SIG-M5 (cell line): ENCODE data around the gene APBA2.

Experiments
- DNase-seq: peaks from one replicate; lab custom pipeline; 2025; lab: John Stamatoyannopoulos, UW

The APBA2 gene

DNA sequence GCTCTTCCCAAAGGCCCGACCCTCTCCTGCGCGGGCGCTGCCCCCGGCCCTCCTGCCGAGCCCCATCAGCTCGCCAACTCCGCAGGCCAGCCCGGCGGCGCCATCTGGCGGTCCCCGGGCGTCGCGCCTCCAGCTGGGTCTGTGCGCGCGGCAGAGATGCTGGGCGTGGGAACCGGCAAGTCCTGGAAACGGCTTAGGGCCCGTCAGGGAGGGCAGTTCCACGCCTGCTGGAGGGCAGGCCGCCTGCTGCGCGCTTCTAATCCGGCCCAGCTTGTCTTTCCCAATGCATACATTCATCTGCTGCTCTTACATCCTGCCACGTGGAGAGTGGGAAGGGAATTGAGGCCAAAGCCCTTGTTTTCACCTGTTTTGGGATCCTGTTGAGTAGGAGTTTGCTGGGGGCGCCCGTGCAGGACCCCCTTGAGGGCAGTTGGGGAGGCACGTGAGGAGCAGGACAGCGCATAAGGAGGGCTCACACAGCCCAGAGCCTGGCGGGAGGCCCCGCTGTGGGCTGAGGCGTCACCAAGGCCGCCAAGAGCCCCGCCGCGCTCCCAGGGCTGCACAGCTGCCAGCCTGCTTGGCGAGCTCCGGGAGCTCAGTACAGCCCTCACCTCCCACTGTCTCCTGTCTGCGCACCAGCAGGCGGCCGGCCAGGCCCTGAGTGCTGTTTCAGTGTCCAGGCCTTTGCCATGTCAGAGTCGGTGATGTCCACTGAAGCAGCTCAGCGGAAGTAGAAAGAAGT lies 218.2 kb downstream of the APBA2 start:
- DNase-seq = no peak

DNA sequence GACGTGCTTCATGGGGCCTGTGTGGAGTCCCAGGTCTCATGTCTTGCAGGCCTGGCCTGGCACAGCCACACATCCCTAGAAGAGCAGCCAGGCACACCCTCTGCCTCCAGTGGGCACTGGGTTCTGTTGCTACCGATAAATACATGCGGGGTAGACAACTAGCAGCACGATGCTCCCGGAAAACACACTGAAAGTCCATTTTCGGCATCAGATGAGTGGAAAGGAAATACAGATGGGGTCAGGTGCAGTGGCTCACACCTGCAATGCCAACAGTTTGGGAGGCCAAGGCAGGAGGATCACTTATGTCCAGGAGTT lies 218.7 kb downstream of the APBA2 start:
- no peak for DNase-seq

DNA sequence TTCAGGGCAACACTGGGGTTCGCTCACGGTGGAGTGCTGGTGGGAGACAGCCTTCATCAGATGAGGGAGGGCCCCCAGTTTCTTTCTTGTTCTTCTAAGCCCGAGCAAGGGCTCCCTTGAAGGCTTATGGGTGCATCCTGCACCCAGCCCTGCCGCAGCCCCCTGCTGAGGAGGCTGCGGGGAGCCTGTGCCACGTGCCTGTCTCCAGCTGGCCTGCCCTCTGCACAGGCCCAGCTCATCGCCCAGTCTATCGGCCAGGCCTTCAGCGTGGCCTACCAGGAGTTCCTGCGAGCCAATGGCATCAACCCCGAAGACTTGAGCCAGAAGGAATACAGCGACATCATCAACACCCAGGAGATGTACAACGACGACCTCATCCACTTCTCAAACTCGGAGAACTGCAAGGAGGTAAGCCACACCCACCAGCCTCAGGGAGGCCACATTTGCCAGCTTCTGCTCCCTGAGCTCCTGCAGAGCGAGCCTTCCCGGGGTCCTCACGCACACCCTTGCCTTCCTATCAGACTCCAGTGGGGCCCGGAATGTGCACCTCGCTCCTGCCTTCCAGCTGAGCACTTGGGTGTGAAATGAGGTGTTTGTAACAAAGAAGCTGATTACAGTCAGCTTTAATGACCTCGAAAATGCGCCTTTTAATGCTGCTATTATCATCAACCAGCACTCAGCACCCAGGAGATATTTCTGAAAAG lies 219.5 kb downstream of the APBA2 start:
- no peak for DNase-seq

DNA sequence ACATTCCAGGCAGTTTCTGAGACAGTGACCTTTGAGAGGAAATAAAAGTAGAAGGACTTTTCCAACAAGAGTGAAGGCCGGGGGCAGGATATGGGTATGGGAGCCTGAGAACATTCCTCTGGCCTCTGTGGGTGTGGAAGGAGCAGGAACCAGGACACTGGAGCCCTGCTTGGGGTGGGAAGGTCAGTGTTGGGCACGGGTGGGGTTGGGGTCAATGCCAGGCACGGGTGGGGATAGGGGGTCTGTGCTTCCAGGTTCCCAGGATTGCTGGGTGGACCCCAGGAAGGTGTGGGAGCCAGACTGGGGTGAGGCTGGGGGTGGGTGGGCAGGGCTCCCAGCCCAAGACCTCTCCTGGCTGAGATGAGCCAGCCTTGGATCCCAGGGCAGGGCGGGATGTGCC lies 220.3 kb downstream of the APBA2 start:
- DNase-seq = no peak

DNA sequence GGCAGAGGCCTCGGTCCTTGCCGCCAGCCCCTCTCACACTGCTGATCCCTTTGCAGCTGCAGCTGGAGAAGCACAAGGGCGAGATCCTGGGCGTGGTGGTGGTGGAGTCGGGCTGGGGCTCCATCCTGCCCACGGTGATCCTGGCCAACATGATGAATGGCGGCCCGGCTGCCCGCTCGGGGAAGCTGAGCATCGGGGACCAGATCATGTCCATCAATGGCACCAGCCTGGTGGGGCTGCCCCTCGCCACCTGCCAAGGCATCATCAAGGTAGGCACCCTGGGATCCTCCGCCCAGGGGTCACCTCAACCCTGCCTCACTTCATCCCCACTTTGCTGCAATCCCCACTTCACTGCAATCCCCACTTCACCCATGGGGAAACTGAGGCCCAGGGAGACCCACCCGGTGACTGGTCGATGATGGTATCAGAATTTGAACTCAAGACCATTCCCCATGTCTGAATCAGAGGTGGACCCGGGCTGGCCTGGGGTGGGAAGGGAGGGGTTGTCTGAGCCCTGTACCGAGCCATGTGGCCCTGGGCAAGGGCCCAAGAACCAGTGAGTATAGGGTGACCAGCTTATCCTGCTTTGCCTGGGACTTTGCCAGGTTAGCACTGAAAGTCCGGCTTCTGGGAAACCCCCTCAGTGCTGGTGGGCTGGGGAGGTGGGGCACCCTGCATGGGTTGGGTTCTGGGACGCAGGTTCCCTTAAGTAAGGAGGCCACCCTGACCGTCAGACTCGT lies 220.9 kb downstream of the APBA2 start:
- DNase-seq = no peak

DNA sequence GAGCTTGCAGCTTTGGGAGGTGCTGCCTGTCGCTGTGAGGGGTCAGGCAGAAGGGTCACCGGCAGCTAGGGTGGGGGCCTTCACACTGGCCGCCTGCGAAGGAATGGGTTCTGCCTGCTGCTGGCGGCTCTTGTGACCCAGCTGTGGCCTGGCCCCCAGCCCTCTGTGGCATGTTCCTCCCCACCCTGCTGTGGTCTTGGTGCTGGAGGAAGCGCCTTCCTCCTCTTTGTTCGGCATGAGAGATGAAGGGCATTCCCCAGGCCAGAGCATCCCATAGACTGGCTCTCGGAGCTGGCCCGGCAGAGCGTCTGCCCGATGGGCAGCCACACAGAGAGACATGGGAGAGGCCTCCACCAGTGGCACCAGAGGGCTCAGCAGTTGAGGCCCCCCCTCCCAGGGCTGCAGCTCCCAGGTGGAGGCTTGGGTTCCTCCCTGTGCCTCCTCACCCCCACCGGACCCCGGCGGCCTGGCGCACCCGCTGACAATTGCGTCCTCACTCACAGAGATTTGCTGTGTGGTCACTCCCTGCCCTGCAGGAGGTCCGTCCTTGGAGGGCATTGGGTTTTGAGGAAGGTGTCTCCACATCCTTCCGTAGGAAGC lies 221.6 kb downstream of the APBA2 start:
- DNase-seq = no peak

DNA sequence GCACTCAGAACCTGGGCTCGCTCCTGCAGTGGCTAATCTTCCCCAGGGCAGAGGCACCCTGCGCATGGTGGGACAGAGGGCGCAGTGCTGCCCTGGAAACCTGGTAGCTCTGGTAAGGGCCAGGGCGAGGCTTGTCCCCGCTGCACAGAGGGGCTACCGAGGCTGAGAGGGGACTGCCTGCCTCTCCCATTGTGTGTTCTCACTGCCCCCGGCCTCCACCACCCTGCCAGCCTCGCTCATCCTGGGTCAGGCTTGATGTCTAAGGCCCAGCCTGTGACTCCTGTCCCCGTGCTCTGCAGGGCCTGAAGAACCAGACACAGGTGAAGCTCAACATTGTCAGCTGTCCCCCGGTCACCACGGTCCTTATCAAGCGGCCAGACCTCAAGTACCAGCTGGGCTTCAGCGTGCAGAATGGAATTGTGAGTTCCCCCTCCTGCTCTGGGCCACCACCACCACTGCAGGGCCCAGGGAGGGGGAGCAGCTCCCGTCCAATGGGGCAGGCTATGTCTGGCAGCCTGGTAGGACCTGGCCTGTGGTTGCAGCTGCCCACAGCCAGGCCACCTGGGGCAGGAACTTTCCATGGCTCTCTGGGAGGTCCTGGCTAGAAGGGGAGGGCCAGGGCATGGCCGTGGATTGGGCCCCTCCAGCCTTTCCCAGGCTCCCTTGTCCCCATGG lies 222.3 kb downstream of the APBA2 start:
- no peak for DNase-seq

DNA sequence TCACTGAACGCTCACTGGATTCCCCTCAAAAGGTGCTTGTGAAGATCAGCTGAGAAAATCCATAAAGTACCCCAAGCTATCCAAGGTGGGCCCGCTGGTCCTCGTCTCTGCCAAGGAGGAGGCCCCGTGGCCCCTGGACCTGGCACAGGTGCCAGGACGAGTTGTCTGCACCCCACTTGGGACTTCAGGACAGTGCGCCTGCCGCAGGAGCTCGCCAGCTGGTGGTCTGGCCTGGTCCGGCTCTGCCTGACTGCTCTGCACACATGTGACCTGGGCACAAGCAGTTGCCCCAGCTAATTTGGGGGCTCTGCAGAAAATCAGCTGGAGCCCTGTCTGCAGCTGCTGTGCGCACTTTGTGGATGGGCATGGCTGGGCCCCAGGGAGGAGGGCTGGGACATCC lies 224.0 kb downstream of the APBA2 start:
- no peak for DNase-seq

DNA sequence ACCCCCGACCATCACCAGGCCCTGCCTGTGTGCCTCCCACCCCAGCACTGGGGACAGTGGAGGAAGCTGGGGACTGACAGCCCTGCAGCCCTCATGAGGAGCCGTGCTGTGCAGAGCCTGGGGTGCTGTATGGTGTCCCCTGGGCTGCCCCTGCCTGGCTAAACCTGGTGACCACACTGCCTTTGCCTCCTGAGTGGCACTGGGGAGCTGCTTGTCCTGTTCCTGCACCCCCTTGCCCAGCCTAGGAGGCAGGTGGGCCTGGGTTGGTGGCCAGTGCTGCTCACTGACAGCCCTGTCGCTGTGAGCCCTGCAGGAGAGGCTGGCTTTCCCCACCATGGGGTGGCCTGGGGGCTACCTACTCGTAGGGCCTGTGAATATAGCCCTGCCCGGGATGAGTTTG lies 224.4 kb downstream of the APBA2 start:
- no peak for DNase-seq

DNA sequence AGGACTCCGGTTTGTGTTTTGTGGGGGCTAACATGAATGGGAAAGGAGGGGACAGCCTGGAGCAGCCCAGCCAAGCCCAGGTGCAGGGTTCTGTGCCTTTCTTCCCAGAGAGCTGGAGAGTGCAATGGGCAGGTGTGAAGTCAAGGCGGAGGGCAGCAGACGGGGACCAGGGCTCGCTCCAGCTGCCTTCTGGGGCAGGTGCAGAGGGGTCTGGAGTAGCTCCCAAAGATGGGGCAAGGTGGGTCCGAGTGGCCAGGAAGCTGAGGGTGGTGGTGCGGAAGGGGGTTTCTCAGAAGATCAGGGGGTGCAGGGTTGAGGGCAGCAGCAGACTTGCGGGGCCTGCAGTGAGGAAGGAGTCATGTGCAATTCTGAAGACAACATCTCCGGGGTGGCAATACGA lies 225.0 kb downstream of the APBA2 start:
- no peak for DNase-seq

DNA sequence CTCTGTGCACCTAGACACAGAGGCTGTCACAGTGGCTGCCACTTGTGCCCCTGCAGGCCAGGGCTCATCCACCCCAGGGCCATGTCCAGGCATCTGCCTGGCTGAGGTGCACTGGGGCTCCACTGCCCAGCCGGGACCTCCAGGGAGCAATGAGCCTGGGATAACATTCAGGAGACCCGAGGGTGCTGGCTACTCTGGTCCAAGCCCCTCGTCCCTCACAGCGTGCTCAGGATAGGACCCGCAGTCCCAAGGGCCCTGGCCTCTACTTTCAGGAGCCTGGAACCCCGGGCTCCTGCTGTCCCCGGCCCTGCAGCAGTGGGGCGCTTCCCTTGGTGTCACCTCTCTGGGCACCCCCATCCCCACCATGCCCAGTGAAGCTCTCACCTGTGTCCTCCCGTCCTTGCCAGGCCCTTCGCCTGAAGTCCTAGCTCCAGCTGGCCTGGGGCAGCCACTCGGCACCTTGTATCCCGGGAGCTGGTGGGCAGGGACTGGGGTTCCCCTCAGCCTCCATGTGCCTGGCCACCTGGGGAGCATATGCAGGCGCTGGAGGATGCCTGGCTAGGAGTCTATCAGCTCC lies 226.0 kb downstream of the APBA2 start:
- no peak for DNase-seq

DNA sequence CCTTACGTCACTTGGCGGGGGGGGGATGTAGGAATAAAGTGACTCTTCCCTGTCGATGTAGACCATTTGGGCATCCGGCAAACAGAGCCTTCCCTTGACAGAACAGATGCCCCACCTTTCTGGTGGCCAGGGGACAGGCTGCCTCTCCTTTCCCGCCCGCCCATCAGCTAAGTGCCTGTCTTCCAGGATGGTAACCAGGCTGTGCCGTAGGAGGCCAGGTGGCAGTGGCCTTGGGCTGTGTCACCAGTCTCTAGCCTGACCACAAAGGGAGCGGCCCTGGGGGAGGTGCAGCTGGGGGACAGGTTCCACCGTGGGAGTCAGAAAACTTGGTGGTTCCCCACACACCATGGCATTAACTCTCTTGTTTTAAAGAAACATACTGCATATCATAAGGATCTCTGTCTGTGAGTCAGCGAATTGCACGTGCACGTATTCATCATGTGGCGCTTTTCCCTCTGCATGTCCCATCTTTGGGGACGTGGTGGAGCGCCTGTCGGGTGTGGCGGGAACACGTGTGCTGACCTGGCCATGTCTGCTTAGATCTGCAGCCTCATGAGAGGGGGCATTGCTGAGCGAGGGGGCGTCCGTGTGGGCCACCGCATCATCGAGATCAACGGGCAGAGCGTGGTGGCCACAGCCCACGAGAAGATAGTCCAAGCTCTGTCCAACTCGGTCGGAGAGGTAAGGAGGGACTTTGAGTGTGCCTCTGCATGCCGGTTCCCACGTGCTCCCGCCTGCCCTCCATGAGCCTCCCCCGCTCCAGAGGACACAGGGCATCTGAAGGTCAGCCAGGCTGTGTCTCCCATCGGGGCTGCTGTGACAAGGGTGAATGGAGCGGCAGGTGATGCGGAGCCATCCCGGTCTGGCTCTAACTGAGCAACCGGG lies 227.8 kb downstream of the APBA2 start:
- DNase-seq = no peak

DNA sequence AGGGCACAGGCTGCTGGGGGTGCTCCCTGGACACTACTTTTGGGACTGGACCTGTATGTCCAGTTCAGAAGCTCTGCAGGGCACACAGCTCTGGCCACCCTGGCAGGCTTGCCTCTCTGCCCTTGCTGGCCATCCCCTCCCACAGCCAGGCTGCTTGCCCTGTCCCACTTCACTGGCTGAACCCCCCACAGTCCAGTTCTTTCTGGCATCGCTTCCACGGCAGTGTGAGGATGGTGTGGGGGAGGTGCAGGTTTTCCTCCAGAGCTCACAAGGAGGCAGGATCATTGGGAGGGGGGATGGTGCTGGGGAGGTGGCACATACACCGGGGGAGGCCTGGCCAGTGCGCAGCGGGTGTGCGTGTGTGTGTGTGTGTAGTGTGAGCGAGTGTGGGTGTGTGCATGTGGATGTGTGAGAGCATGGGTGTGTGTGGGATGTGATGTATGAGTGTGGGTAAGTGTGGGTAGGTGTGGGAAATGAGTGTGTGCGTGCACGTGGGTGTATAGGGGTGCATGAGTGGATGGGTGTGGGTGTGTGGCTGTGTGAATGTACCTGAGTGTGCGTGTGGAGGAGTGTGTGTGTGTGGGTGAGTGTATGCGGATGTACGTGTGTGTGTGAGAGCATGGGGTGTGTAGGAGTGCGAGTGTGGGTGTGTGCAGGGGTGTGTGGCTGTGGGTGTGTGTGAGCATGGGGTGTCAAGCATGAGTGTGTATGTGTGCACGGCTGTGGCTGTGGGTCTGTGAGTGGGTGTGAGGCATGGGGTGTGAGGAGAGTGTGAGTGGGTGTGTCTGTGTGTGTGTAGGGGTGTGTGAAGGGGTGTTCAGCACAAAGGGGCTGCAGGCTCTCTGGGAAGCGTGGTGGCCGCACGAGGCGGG lies 228.7 kb downstream of the APBA2 start:
- DNase-seq = no peak

DNA sequence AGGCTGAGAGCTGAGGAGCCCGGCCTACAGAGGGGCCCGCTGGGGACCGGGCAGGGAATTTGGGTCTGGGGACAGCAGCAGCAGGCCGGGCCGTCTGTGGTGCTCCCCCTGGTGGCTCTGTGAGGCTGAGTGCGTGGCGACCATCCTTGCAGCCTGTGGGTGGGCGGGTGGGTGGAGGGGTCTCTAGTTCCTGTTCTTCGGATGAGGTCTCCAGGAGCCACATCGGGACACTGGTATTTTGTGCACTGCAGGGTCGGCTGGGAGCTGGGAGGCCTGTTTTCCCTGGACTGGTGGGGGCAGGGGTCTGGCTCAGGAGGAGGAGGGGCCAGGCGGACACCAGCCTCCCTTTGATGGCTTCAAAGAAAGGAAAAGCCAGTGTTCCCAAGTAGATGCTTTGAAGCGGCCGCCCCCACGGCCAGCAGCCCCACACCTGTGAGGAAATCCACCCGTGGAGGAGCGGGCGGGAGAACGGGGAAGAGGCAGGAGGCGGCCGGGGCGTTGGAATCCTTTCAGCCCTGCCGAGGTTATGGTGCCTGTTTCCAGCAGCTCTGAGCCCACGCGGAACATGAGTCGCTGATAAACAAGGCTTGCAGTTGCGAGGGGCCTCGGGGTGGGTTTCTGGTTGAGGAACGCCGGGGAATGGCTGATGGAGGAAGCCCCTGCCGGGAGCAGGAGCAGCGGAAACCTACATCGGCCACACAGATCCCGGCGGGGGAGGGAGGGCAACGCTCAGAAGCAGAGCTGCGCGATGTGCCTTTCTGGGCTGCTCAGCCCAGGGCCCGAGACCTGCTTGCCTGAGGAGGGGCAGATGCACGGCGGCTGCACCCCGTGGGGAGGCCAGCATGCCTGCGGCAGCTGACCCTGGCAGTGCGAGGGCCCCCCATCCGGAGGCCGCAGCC lies 229.6 kb downstream of the APBA2 start:
- no peak for DNase-seq

DNA sequence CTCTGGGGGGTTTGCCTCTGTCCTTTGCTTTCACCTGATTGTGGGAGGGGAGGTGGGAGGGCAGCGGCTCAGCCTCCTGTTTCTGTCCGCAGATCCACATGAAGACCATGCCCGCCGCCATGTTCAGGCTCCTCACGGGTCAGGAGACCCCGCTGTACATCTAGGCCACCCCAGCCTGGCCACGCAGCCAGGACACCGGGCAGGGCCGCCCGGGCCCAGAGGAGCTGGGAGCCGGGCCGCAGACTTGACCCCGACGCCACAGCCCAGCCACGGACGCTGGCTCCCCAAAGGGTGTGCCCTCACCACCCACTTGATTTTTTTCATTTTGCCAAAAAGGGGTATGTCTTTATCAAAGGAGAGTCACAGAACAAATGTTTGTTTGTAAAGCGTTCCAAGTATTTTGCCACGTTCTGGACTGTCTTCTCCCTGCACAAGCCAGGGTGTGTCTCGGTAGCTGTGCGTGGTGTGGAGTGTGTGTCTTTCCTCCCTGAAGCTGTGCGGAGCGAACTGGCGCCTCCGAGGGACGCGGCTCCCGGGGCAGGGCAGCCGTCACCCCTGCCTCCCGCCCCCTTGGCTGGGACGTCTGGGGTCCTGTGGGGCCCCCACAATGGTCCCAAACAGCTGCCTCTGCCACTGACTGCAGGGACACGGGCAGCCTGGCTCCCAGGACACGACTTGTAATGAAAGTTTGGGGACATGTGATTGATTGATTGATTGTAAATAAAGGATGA lies 231.4 kb downstream of the APBA2 start:
- no peak for DNase-seq

DNA sequence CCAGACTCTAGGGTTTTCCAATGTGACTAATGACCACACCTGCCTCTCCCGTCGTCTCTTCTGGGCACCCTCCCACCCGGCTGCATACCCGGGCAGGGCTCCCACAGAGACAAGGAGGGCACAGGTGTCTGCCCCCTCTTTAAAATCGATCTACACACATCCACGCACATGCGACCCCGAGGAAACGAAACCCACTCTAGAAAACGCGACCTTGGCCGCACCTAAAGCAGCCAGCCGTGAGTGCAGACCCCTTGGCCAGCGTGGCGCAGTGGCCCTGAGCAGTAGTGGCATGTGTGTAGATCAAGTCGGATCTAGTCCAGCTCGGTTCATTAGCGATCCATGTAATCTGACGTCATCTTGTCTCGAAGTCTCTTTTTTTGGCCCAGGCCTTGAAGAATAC lies 232.0 kb downstream of the APBA2 start:
- no peak for DNase-seq

DNA sequence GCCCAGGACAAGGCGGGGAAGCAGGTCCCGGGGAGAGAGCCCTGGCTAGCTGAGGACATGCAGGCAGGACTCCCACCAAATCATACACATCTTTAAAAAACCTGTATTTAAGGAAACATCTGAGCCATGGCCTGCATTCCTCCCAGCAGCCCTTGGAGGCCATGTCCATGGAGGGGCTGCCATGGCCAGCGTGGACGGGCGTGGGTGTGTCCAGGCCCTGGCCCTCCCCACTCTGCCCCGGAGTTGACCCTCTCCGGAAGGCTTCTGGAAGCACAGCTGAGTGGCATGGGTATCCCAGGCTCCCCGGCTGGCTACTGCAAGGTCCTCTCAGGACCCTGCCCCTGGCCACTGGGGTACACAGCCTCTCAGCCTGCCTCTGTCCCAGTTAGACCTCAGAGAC lies 234.1 kb downstream of the APBA2 start:
- no peak for DNase-seq
